Measurements from ENCODE around the gene GPR75.
"Not testable (repeated sequence)": the region's sequence is repeated elsewhere in the genome, so short reads cannot be mapped to it uniquely, and the experiment has no call there.

GPR75 gene

DNA sequence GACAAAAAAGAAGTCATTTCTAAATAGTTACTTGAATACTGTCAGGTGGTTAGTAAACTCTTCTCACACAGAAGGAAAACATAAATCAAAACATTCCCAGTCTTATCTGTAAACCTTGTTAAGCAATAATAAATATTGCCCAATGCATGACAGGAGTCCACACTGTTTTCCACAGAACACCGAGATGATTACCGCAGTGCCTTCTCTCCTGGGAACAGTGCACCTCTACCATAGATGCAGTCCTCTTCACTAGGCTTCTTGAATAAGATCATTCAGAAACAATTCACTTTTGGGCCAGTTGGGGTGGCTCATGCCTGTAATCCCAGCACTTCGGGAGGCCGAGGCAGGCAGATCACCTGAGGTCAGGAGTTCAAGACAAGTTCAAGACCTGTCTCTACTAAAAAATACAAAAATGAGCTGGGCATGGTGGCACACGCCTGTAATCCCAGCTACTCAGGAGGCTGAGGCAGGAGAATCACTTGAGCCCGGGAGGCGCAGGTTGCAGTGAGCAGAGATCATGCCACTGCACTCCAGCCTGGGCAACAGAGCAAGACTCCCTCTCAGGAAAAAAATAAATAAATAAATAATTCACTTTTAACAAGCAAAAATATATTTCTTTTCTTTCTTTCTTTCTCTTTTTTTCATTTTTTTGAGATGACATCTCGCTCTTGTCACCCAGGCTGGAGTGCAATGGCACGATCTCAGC, 8.6 kb downstream of the GPR75 start:
- not testable (repeated sequence) for DNase-seq

- no peak for DNase-seq
These were observed 11.7 kb downstream of the GPR75 start for GRCh38 chr2:53848062-53848461.

DNA sequence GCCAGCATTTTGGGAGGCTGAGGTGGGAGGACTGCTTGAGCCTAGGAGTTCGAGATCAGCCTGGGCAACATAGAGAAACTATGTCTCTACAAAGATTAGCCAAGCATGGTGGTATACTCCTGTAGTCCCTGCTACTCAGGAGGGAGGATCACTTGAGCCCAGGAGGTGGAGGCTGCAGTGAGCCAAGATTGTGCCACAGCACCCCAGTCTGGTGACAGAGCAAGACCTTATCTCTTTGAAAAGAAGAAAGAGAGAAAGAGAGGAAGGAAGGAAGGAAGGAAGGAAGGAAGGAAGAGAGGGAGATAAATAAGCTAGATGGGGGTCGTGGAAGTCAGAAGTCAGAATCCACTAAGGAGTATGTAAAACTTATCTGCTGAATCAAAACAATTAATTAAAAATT, 16.2 kb downstream of the GPR75 start:
- no peak for DNase-seq

GRCh38 chr2:53842891-53843290, 16.9 kb downstream of the GPR75 start:
- no peak for DNase-seq

DNA sequence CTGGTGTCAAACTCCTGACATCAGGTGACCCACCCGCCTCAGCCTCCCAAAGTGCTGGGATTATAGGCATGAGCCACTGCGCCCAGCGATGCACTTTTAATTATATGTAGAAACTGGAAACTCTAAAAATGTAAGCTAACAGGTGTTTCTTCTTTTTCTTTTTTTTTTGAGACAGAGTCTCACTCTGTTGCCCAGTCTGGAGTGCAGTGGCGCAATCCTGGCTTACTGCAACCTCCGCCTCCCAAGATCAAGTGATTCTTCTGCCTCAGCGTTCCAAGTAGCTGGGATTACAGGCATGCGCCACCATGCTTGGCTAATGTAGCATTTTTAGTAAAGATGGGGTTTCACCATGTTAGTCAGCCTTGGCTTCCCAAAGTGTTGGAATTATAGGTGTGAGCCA, 18.1 kb downstream of the GPR75 start:
- DNase-seq, result not testable (repeated sequence)

GRCh38 chr2:53840580-53840979, 19.2 kb downstream of the GPR75 start:
- no peak for DNase-seq

DNA sequence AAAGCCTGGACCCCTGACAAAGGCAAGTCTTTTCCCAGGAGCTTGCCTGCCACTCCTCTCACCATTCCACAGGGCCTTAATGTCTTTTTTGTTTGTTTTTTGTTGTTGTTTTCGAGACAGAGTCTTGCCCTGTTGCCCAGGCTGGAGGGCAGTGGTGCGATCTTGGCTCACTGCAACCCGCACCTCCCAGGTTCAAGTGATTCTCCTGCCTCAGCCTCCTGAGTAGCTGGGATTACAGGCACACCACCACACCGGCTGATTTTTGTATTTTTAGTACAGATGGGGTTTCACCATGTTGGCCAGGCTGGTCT, 29.8 kb downstream of the GPR75 start:
- DNase-seq, result not testable (repeated sequence)

- DNase-seq, result no peak
These were observed 30.3 kb downstream of the GPR75 start for GRCh38 chr2:53829273-53829979.

GRCh38 chr2:53828331-53828730, 31.4 kb downstream of the GPR75 start:
- no peak for DNase-seq

DNA sequence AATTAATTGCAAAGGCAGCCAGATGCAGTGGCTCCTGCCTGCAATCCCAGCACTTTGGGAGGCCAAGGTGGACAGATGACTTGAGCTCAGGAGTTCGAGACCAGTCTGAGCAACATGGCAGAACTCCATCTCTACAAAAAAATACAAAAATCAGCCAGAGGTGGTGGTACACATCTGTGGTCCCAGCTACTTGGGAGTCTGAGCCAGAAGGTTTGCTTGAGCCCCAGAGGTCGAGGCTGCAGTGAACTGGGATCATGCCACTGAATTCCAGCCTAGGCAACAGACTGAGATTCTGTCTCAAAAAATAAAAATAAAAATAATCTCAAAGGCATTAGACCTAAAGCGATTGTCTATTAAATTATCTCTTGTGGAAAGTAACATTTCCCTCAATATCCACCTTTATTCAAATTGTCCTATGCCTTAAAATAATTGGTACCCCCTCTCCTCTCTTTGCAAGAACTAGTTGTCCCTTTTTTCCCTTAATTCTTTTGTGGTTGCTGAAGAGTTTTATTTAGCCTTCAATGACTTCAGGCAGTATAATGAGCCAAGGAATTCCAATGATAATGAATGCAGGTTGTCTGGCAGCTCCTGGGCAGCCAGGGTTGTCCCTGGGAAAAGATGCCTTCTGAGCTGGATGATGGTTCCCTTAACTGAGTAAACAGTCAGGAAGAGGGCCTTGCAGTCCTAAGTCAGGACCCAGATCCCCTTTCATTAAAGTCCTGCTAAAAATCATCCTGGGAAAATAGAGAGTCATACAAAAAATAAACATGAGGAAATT, 32.2 kb downstream of the GPR75 start:
- DNase-seq, result no peak

DNA sequence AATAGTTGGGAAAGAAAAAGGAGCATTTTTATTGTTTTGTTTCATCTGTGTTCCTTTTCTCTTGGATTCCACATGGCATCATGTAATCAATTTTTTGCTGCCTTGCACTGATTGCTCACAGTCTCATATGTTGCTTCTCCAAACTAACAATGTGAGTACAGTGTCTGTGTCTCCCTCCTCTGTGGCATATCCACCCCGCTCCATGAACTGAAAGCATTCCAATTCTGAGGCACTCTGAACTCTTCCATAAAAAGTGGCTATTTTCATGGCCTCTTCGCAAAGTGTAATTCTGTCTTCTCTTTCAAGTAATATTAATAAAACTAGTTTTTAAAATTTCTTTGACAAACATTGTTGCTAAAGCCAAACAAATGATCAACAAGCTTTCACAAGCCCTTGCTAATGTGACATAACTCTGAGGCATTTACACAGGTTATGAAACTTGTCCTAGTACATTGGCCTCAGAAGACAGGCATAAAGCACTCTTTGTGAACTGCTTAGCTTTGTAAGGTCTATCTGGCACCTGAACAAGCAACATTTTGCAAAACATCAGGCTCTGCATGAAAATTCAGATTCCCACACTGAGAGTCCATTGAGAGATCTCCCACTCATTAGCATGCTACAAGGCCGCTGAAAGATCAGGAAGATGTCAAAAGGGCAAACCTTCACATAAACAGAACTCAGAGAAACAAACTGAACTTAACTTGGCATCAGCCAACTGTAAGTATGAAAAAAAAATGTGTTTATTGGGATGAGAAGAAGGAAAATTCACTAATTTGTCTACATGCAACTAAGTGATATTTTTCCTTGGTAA, 33.0 kb downstream of the GPR75 start:
- DNase-seq, result no peak

GRCh38 chr2:53826030-53826410, 33.7 kb downstream of the GPR75 start:
- no peak for DNase-seq

DNA sequence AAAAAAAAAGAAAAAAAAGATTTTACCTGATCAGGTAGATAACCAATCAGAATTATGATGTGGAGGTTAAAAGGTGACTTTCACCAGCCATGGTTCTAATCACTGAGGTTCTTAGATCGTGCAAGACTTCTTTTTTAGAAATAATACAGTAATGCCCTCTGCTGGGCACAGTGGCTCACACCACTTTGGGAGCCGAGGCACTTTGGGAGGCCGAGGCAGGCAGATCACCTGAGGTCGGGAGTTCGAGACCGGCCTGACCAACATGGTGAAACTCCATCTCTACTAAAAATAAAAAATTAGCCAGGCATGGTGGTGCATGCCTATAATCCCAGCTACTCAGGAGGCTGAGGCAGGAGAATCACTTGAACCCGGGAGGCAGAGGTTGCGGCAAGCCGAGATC, 36.1 kb downstream of the GPR75 start:
- DNase-seq, result not testable (repeated sequence)

- DNase-seq, result no peak
These were observed 38.0 kb downstream of the GPR75 start for GRCh38 chr2:53821810-53822209.

GRCh38 chr2:53820711-53821110, 39.1 kb downstream of the GPR75 start:
- DNase-seq, result no peak

GRCh38 chr2:53820048-53820447, 39.7 kb downstream of the GPR75 start:
- no peak for DNase-seq

DNA sequence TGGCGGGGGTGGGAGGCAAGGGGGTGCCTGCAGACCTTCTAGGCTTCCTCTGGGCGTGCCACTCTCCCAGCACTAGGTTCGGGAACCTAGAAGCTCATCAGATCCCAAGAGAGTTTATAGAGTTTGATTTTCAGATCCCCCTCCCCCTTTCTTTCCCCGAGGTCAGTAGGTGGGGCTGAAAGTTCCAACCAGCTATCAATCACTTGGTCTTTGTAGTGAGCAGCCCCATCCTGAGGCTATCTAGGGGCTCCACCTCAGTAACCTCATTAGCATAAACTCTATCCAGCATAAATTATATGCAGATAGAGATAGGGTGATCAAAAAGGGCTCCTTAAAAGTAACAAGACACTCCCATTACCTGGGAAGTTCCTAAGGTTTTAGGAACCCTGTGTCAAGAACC, 40.1 kb downstream of the GPR75 start:
- no peak for DNase-seq

- no peak for DNase-seq
These were observed 40.8 kb downstream of the GPR75 start for GRCh38 chr2:53818854-53819435.

DNA sequence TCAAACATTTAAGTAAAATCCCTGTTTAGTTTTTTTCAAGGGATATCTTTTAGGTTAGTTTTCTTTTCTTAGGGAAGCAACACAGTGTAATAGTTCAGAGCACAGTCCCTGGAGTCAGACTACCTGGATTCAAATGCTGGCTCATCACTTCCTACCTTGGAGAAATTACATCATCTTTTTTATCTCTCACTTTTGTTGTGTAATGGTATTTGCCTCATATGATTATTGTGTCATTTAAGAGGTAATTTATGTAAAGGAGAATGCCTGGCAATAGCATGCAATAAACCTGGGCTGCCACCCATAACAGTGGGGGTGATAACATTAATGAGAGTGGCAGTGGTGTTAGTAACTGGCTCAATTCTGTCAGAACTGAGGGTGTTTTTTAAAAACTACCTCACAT, 46.6 kb downstream of the GPR75 start:
- no peak for DNase-seq

GRCh38 chr2:53811601-53812000, 48.2 kb downstream of the GPR75 start:
- DNase-seq, result no peak
